Uterus (tissue), 2 donors: ENCODE measurements around the gene TAS2R50.

Source experiments
- POLR2A ChIP-seq, 2 donors: fragments of 450-650 bp; IDR thresholded peaks; one replicate each; pipeline ENCODE4 v1.6.1; 2016; ENCODE audit warnings: antibody characterized with exemption in 2 of 2, mild to moderate bottlenecking in 1 of 2, moderate library complexity in 1 of 2
- TF ChIP-seq, protein P1 (sequence below), 4 experiments: fragments of 200-600 bp in 2 of 4; fragments of 450-650 bp in 2 of 4; sonication (generic) in 2 of 4; IDR thresholded peaks; one replicate each; pipeline ENCODE4 v1.5.1; 2016 to 2019; ENCODE audit warnings: antibody characterized with exemption in 4 of 4, mild to moderate bottlenecking in 2 of 4, moderate library complexity in 1 of 4

DNA sequence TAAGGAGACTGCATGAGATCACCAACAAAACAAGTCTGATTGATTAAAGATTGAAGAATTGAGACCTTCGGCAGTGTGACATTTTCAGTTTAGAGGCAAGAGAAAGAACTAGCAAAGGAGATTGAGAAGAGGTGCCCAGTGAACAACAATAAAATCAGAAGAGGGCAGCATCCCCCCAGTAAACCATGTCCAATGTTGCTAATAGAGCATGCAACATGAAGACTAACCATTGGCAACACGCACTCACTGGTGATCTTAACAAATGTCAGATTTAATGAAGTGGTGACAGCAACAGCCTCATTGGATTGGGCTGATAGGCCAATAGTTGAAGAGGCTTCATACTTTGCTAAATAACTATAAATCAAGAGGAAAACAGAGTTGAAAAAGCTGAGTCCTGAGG, 26.9 kb downstream of the TAS2R50 start:
- no peak for TF ChIP-seq POLR2A (IDR thresholded peaks at IDR 0.05)
- TF ChIP-seq, protein P1, sequence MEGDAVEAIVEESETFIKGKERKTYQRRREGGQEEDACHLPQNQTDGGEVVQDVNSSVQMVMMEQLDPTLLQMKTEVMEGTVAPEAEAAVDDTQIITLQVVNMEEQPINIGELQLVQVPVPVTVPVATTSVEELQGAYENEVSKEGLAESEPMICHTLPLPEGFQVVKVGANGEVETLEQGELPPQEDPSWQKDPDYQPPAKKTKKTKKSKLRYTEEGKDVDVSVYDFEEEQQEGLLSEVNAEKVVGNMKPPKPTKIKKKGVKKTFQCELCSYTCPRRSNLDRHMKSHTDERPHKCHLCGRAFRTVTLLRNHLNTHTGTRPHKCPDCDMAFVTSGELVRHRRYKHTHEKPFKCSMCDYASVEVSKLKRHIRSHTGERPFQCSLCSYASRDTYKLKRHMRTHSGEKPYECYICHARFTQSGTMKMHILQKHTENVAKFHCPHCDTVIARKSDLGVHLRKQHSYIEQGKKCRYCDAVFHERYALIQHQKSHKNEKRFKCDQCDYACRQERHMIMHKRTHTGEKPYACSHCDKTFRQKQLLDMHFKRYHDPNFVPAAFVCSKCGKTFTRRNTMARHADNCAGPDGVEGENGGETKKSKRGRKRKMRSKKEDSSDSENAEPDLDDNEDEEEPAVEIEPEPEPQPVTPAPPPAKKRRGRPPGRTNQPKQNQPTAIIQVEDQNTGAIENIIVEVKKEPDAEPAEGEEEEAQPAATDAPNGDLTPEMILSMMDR (IDR thresholded peaks at IDR 0.05), result no peak
